AG08395 (cell line): Measurements from ENCODE around the gene FAM120B.
A peak's percentile ranks its signal among the peaks of the same experiment; 100 is the strongest.
"Not testable (repeated sequence)": the region's sequence is repeated elsewhere in the genome, so short reads cannot be mapped to it uniquely, and the experiment has no call there.

ENCODE experiments used
- DNase-seq: peaks from one replicate; pipeline ENCODE4 v3.0.0; 2012; ENCODE audit warnings: mixed read lengths, low spot score

FAM120B gene

DNA sequence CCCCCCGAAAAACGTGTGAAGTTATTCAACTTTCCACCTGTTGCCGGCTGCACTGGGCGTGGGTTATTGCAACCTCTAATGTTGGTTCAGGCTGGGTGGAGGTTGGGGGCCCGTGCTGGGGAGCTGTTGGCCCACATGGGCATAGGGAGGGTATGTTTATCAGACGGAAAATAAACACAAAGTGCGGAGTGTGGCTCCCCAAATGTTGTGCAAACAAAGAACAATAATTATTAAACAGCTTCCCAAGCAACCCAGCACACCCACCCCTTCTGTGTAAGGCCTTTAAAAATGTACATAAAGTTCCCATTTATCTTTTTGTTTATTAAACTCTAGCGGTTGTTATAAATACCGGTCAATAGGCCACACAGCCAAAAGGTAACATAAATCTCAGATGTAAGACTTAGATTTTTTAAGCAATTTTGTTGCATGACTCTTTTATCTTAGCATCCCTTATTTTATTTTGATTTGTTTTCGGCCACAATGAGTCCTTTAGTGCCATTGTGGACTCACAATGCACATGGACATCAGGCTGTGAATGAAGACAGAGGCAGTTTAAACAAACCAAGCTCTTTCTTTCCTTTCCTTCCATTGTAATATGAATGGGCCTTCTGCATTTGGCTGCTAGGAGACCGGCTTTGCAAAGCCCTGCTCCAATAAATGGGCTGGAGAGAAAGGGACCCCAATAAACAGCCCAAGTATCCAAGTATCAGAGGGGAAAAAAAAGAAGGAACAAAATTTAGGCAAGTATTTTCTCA is 8.8 kb upstream of the FAM120B start:
- no peak for DNase-seq

DNA sequence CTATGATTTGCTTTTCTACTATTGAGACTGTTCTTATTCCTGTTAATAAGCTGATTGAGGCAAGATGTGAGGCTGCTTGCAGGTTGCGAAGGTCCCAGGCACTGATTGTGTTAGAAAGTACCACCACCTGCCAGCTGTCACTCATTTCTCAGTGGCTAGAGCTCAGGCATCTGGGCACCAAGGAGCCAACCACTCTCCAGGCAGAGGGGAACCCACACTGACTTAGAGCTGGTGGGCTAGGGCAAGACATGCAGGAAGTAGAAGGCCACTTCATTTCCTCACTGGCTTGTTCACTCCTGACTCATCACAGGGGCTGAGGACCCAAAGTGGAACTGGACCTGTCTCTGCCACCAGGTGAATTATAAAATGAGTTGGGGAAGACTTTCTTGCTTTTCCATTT is 7.9 kb upstream of the FAM120B start:
- no peak for DNase-seq

DNA sequence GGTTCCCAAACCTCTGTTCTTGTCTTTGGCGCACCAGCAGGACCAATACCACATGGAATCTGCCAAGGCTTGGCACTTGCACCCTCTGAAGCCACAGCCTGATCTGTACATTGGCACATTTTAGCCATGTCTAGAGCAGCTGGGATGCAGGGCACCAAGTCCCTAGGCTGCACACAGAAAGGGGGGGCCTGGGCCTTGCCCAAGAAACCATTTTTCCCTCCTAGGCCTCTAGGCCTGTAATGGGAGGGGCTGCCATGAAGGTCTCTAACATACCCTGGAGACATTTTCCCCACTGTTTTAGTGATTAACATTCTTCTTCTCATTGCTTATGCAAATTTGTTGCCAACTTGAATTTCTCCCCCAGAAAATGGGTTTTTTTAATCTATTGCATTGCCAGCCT is 5.4 kb upstream of the FAM120B start:
- no peak for DNase-seq

DNA sequence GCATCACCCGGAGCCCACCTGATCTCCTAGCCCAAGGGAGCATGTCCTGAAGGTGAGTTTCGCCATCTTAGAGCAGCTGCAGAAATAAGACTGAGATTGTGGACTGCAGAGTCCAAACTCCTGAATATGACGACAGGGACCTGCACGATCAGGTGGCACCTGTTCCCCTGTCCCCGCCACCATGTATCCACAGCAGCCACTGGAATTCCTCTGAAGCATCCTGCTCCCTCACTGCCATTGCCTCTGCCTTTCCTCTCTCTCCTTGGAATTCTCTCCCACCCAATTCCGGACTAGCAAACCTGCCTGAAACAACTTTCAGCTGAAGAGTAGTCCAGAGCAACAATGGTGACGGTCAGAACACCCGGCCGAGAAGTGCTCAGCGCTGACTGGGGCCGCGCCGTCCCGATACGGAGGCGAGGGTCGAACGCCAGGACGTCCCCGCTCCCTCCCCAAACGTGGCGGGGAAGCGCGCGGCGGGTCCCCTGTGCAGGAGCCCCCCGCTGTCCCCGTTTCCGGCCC is 694 bp upstream of the FAM120B start:
- no peak for DNase-seq

DNA sequence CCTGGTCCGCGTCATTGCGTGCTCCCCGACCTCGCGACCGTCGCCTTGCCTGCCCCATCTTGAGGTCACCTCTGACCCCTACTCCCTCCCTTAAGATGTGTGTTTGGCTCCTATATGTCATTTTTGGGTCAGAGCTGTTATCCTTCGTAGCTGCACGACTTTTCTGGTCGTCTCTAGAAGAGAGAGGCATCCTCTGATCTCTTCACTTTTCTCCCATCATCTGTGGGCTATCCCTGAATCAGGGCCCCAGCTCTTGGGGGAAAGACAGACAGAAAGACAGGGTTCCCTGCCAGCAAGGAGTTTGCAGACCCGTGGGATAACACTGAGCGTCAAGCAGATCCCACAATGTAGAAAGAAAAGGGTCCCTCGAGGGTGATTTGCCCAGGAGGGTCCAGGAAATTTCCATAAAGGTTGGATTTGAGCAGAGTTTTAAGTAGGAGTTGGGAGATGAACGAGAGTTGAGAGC is 555 bp downstream of the FAM120B start:
- DNase-seq: peak; percentile 34

DNA sequence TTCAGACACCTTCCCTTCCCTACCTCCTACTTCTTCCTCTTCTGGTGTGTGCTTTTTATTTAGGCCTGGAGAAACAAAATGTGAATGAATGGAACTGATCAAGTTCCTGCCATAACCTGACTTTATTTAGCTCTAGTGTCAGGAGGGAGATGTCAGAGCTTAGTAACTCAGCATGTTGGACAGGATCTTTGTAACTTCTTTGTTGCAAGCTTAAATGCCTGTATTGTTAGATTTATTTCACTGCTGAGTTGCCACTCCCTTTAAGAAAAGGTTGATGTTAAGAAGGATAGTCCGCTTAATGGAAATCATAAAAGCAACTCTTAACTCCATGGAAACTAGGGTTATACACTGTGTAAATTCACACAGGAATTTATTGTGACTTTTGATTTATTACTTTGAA is 2.2 kb downstream of the FAM120B start:
- DNase-seq: no peak

DNA sequence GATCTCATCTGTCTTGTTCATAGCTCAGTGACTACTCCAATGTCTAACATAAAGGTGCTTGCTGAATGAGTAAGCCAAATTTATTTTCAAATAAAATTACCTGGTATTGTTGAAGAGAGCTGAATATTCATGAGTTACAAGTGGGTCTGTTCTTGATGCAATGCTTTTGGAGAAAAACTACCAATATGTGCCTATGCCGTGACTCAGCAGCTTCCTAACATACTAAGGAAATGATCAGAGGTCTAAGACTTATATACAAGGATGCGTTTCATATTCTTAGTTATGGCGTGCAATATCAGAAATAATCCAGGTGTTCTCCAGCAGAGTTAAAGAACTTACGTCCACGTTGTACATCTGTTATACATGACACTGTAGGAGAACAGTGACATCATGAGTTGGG is 5.1 kb downstream of the FAM120B start:
- no peak for DNase-seq

DNA sequence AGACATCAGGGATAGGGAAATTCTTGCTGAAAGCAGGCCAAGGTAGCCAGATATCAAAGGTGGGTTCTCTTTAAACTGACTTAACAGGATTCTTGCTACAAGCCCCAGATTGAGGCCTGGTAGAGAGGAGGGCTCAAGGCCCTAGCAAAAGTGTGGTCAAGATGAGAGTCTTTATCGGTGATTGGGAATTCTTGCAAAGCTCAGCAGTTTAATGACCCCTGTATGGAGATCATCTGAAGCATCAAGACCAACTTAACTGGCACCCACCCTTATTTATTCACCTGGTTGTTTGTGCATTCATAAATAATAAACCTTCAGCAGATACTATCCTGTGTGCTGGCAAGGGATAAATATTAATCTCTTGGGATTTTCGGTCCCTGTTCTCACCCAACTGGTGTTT is 6.3 kb downstream of the FAM120B start:
- no peak for DNase-seq

DNA sequence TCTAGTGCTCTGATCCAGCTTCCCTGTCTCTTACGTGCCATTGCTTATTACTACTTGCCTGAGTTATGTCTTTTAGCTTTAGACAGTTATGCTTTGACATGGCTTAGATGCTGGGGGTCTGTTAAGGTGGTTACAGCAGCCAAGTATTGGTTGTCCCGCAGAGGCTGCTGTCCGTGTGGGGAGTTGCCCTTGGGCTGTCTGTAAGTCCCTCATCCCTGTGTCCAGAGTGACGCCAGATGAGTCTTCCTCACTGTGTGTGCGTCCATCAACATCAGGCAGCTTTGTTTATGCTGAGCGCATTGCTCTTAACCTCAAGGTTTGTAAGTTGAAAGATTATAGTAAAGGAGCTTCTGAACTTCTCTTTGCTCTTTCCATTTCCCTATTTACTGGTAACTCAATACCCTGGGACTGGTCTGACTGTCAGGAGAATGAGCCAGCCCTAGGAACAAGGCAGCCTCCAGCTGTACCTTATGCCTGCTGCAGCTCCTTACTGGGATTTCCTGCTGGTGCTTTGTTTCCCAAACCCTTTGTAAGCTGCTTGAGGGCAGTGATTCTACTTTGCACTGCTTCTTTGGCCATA is 7.2 kb downstream of the FAM120B start:
- DNase-seq: no peak

DNA sequence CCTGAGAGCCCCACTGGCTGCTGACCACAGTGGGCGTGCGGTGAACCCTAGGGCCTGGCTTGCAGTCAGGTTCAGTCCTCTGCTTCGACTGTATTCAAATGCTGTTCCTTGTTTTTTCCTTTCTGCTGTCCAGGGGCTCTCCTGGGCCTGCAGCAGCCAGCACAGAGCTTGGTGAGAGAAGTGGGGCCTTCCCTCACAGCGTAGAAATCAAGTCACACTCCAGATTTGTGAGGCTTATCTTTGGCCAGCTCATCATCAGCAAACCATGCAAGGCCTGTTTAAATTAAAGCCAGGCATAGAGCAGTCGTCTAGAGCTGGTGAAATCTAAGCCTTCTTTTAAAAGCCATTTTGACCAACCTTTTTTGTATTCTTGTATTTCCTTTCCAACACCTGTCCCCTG is 8.4 kb downstream of the FAM120B start:
- no peak for DNase-seq

DNA sequence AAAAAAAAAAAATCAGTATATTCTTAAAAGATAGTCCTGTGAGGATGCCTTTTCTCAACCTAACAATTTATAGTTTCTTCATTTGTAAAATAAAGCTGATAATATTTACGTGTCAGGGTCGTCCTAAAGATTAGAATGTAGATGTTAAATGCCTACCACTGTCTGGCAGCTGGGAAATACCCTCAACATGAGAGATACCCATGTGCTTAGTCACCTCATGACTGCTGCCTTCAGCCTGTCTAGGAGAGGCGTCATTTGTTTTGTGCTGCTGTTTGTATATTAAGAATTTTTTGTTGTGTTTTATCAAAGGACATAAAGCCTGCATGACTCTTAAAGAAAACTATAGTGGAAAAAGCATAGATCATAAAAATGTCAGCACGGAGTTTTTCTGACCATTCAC is 9.5 kb downstream of the FAM120B start:
- DNase-seq: no peak

DNA sequence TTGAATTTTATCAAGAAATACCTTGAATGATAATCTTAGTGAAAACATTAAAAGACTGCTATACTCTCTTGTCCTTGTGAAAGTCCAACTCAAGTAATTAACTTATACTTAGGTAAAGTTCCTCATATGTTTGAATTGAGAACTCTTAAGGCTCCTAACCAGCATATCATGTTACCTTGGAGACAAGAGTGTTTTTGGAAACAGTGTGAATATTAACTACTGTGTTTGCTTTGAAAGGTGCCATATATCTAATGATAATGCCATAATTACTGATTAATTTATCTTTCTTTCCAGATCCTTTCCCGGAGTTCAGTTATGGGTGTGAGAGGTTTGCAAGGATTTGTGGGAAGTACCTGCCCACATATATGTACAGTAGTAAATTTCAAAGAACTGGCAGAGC is 10.5 kb downstream of the FAM120B start:
- no peak for DNase-seq

DNA sequence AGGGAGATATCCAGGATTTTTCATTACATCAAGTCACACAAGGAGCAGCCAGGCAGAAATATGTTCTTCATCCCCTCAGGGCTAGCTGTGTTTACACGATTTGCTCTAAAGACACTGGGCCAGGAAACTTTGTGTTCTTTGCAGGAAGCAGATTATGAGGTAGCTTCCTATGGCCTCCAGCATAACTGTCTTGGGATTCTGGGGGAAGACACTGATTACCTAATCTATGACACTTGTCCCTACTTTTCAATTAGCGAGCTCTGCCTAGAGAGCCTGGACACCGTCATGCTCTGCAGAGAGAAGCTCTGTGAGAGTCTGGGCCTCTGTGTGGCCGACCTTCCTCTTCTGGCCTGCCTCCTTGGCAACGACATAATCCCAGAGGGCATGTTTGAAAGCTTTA is 11.2 kb downstream of the FAM120B start:
- no peak for DNase-seq

DNA sequence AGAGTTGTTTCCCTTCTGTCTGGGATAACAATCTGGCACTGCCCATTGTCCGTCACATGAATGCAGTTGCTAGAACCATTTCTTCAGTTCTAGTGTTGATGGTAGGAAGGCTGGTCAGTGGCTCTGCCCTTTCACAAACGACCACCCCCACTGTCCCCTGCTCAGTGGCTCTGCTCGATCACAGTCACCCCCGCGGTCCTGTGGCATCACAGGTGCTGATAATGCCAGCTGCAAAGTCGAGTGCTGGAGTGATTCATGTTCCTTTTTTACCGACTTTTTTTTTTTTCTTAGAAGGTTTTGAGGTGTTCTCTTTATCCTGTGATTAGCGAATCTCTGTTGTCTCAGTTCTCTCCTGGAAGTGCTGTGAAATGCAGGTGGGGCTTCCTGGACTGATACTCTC is 22.8 kb downstream of the FAM120B start:
- no peak for DNase-seq

DNA sequence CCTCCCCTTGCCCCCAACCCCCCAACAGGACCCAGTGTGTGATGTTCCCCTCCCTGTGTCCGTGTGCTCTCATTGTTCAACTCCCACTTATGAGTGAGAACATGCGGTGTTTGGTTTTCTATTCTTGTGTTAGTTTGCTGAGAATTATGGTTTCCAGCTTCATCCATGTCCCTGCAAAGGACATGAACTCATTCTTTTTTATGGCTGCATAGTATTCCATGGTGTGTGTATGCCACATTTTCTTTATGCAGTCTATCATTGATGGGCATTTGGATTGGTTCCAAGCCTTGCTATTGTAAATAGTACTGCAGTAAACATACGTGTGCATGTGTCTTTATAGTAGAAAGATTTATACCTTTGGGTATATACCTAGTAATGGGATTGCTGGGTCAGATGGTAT is 28.6 kb downstream of the FAM120B start:
- not testable (repeated sequence) for DNase-seq

DNA sequence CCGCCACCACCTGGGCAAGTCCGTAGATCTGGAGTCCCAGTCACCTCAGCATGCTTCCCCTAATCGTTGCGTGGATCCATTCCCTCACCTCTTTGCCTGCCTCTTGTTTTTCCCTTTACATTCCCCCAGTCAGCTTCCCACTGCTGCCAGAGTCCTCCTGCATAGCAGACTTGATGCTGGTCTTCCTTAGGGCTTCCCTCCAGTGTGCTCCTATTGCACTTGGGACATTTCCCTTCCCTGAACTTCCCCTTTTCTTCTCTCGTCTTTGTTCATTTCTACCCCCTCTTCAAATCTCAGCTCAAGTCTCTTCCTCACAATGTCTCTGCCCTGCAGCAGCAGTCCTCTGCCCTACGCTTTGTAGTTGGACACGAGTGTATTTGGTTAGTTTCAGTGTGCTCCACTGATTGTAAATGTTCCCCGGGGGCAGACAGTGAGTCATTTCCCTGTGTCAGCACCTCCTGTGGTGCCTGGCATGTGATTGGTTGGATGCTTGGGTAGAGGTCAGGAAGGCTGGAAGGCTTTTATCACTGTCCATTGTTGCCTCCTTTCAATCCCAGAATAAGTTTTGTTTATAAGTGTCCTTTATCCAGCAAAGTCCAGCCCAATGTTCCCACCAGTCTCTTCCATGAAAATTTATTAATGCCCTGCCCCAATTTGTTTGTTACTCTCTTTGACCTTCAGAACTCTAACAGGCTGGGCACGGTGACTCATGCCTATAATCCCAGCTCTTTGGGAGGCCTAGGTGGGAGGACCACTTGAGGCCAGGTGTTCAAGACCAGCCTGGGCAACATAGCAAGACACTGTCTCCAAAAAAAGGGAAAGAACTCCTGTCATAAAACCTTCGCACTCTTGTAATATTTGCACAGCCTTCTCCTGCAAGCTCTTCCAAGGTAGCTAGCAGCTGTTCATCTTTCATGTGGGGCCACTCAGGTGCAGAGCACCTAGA is 38.3 kb downstream of the FAM120B start:
- DNase-seq: peak; percentile 76

DNA sequence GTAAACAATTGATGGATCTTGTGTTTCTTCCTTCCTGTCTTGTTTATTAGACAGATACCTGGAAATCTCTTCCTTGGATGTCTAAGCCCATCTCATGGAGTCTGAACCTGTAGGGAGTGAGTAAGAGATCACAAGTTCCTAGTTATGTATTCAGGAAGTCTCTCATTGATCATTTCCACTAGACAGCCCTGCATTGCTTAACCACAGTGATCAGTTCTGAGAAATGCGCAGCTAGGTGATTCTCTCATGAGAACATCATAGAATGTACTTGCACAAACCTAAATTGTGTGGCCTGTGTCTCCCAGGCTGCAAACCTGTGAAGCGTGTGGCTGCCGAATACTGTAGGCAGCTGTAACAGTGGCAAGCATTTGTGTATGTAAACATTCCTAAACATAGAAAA is 39.1 kb downstream of the FAM120B start:
- no peak for DNase-seq

DNA sequence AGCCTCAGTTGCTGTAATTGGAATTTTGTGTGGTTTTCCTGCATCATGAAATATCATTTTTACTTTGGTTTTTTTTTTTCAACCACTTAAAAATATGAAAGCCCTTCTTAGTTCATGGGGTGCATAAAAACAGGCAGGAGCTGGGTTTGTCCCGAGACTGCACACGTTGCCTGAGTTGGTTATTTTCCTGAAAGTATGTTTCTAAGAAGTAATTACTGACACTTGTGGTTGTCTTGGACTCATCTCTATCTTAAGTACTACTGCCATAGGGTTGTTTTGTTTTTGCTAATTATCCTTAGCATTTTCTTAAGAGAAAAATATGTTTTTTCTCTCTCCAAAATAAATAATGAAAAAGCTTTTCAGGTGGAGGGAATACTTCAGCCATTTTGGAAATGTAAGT is 40.1 kb downstream of the FAM120B start:
- DNase-seq: no peak

DNA sequence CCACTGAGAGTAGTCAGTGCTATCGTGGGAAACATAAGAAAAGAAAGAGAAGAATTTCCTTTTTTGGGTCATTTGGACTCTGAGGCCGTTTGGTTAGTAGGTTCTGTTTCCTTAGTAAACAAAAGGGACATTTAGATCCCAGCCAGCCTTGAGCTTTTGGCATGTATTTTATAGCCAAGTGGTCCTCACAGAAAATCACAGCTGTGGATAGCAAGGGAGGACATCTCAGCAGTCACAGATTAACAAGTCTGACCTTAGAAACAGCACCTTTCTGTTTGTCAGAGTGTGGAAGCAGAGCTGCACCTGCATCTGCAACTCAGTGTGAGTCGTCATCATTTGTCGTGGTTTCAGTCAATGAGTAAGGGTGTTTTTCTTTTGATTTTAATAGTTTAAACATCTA is 40.5 kb downstream of the FAM120B start:
- no peak for DNase-seq

DNA sequence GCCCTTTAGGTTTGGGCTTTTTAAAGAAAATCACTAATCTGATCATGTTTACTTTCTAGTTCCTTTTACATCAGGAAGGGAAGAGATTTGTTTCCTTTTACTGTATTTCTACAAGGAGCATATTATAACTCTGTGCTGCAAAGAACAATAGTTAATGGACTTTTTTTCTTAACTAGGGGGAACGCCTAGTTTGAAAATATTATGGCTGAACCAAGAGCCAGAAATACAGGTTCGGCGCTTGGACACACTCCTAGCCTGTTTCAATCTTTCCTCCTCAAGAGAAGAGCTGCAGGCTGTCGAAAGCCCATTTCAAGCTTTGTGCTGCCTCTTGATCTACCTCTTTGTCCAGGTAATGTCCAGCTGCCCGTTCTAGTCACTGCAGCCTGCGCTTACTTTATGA is 41.4 kb downstream of the FAM120B start:
- no peak for DNase-seq

DNA sequence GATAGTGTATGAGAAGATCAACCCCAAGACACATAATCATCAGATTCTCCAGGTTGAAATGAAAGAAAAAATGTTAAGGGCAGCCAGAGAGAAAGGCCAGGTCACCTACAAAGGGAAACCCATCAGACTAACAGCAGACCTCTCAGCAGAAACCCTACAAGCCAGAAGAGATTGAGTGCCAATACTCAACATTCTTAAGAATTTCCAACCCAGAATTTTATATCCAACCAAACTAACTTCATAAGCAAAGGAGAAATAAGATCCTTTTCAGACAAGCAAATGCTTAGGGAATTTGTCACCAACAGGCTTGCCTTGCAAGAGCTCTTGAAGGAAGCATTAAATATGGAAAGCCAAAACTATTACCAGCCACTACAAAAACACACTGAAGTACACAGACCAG is 44.9 kb downstream of the FAM120B start:
- not testable (repeated sequence) for DNase-seq

DNA sequence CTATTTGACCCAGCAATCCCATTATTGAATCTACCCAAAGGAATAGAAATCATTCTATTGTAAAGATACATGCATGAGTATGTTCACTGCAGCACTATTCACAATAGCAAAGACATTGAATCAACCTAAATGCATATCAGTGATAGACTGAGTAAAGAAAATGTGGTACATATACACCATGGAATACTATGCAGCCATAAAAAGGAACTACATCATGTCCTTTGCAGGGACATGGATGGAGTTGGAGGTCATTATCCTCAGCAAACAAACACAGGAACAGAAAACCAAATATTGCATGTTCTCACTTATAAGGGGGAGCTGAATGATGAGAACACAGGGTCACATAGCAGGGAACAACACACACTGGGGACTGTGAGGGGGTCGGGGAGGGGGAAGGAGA is 48.6 kb downstream of the FAM120B start:
- DNase-seq: not testable (repeated sequence)

DNA sequence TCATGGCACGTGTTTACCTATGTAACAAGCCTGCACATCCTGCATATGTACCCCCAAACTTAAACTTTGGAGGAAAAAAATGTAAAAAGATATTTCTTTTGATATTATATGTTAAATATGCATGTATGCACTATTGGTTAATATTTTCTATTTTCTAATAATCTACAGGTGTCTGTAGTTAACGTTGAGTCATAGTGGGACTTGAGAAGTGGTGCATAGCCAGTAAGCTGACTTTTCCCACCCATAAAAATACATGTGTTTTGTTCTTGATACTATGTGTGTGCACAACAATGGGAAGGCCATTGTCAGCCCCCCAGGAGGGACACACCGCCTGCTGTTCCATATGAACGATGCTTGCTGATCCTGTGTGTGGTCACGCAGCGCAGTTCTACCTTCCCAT is 49.1 kb downstream of the FAM120B start:
- DNase-seq: no peak
